HEK293T (cell line): ENCODE results near the gene ZNF557.

ENCODE experiments used
- CTCF ChIA-PET: fragments of 350-600 bp; formaldehyde crosslinking; extraction: SDS; loops from one replicate; lab custom pipeline; 2021; ENCODE audit warnings: antibody characterized with exemption, inconsistent platforms; lab: Yijun Ruan, JAX
- POLR2A ChIA-PET: fragments of 350-600 bp; formaldehyde crosslinking; extraction: SDS; loops from one replicate; lab custom pipeline; 2020; ENCODE audit warnings: antibody characterized with exemption, inconsistent platforms; lab: Yijun Ruan, JAX
- DNase-seq: peaks from one replicate; pipeline ENCODE4 v3.0.0; 2012; ENCODE audit warnings: mixed read lengths; ENCODE audit errors: extremely low spot score
- ARNT ChIP-seq: fragments of 450-650 bp; IDR thresholded peaks from 2 replicates; pipeline ENCODE4 v1.6.1; 2017; ENCODE audit warnings: mild to moderate bottlenecking
- BHLHE40 ChIP-seq: fragments of 450-650 bp; IDR thresholded peaks from 2 replicates; pipeline ENCODE4 v1.6.1; 2016; ENCODE audit warnings: mild to moderate bottlenecking, moderate library complexity, borderline replicate concordance
- CTBP1 ChIP-seq: fragments of 450-650 bp; IDR thresholded peaks from 2 replicates; pipeline ENCODE4 v1.6.1; 2016; ENCODE audit warnings: borderline replicate concordance
- ELF4 ChIP-seq: fragments of 450-650 bp; IDR thresholded peaks from 2 replicates; pipeline ENCODE4 v1.6.1; 2017; ENCODE audit warnings: antibody characterized with exemption
- FOXA1 ChIP-seq: fragments of 450-650 bp; IDR thresholded peaks from 2 replicates; pipeline ENCODE4 v1.6.1; 2016; ENCODE audit warnings: mild to moderate bottlenecking
- FOXK2 ChIP-seq: fragments of 450-650 bp; IDR thresholded peaks from 2 replicates; pipeline ENCODE4 v1.6.1; 2016; ENCODE audit warnings: mild to moderate bottlenecking
- FOXM1 ChIP-seq: fragments of 450-650 bp; IDR thresholded peaks from 2 replicates; pipeline ENCODE4 v1.6.1; 2017; ENCODE audit warnings: mild to moderate bottlenecking, borderline replicate concordance
- HDGF ChIP-seq: fragments of 450-650 bp; IDR thresholded peaks from 2 replicates; pipeline ENCODE4 v1.6.1; 2017; ENCODE audit warnings: antibody characterized with exemption, borderline replicate concordance
- L3MBTL2 ChIP-seq: fragments of 450-650 bp; conservative IDR thresholded peaks from 2 replicates; pipeline ENCODE4 v1.6.1; 2016; ENCODE audit warnings: mild to moderate bottlenecking
- LEF1 ChIP-seq: fragments of 450-650 bp; IDR thresholded peaks from 2 replicates; pipeline ENCODE4 v1.6.1; 2017; ENCODE audit warnings: mild to moderate bottlenecking, borderline replicate concordance
- NFRKB ChIP-seq: fragments of 450-650 bp; IDR thresholded peaks from 2 replicates; pipeline ENCODE4 v1.6.1; 2016; ENCODE audit warnings: mild to moderate bottlenecking, moderate library complexity
- PKNOX1 ChIP-seq: fragments of 450-650 bp; IDR thresholded peaks from 2 replicates; pipeline ENCODE4 v1.6.1; 2016
- SP1 ChIP-seq: fragments of 450-650 bp; IDR thresholded peaks from 2 replicates; pipeline ENCODE4 v1.6.1; 2017
- SUZ12 ChIP-seq: fragments of 450-650 bp; IDR thresholded peaks from 2 replicates; pipeline ENCODE4 v1.6.1; 2016; ENCODE audit warnings: mild to moderate bottlenecking
- TARDBP ChIP-seq: fragments of 450-650 bp; IDR thresholded peaks from 2 replicates; pipeline ENCODE4 v1.6.1; 2016
- ZNF384 ChIP-seq: fragments of 450-650 bp; IDR thresholded peaks from 2 replicates; pipeline ENCODE4 v1.6.1; 2016

ZNF557 gene

GRCh38 chr19:7117248-7117647 lies 47.7 kb downstream of the ZNF557 start:
- ChIA-PET POLR2A (no interaction called here), CTCF (no interaction called here)
- DNase-seq: no peak
- no peak for TF ChIP-seq TARDBP
- no peak for TF ChIP-seq HDGF

GRCh38 chr19:7119582-7119981 lies 50.1 kb downstream of the ZNF557 start:
- no peak for DNase-seq

GRCh38 chr19:7120499-7120898 lies 51.0 kb downstream of the ZNF557 start:
- ChIA-PET CTCF (no interaction called here), POLR2A (no interaction called here)
- no peak for DNase-seq
- TF ChIP-seq PKNOX1 (no peak), ARNT (no peak), TARDBP (no peak), ELF4 (no peak), HDGF (no peak), FOXM1 (no peak), BHLHE40 (no peak), NFRKB (no peak)

More at GRCh38 chr19:7119582-7119981, 50.1 kb downstream of the ZNF557 start:
- POLR2A ChIA-PET: no interaction called here
- no peak for TF ChIP-seq FOXK2
- TF ChIP-seq SUZ12: no peak
- no peak for TF ChIP-seq SP1
- TF ChIP-seq BHLHE40: no peak
- TF ChIP-seq L3MBTL2: no peak
- TF ChIP-seq PKNOX1: no peak
- TF ChIP-seq FOXA1: no peak
- TF ChIP-seq ARNT: no peak
- no peak for TF ChIP-seq HDGF
- no peak for TF ChIP-seq ELF4
- no peak for TF ChIP-seq FOXM1
- TF ChIP-seq TARDBP: no peak
- CTCF ChIA-PET: no interaction called here

GRCh38 chr19:7122701-7123100 lies 53.2 kb downstream of the ZNF557 start:
- ChIA-PET POLR2A (no interaction called here), CTCF (no interaction called here)
- TF ChIP-seq HDGF (no peak), LEF1 (no peak), ARNT (no peak), TARDBP (no peak)
- DNase-seq: no peak

- CTCF ChIA-PET: no interaction called here
- TF ChIP-seq FOXA1 (no peak), PKNOX1 (no peak), ARNT (no peak), BHLHE40 (no peak), CTBP1 (no peak), HDGF (no peak), FOXK2 (no peak), ZNF384 (no peak)
- no peak for DNase-seq
- POLR2A ChIA-PET: no interaction called here
Measured at GRCh38 chr19:7124782-7125181, 55.3 kb downstream of the ZNF557 start.

- no peak for DNase-seq
- TF ChIP-seq ELF4 (no peak), SUZ12 (no peak), SP1 (no peak), HDGF (no peak), NFRKB (no peak), ZNF384 (no peak)
- CTCF ChIA-PET: no interaction called here
- POLR2A ChIA-PET: no interaction called here
Measured at GRCh38 chr19:7125221-7125620, 55.7 kb downstream of the ZNF557 start.

GRCh38 chr19:7126132-7126531 lies 56.6 kb downstream of the ZNF557 start:
- TF ChIP-seq NFRKB: no peak
- TF ChIP-seq BHLHE40: no peak
- no peak for TF ChIP-seq SP1
- TF ChIP-seq FOXM1: no peak
- no peak for TF ChIP-seq ELF4
- TF ChIP-seq CTBP1: no peak
- TF ChIP-seq FOXA1: no peak
- no peak for TF ChIP-seq TARDBP
- TF ChIP-seq HDGF: no peak
- TF ChIP-seq ZNF384: no peak
- no peak for TF ChIP-seq FOXK2
- TF ChIP-seq LEF1: no peak
- no peak for TF ChIP-seq ARNT
- TF ChIP-seq SUZ12: no peak
- no peak for DNase-seq
- CTCF ChIA-PET: no interaction called here
- POLR2A ChIA-PET: interaction anchor here (0.6 kb wide), 1 partner anchor 27 kb away, joined by 3 read pairs; no protein-coding TSS in a partner anchor
